ENCODE results near the gene IGF2R.

GRCh38 chr6:160034036-160034930 lies 65.4 kb downstream of the IGF2R start:
- TF ChIP-seq, protein P1, sequence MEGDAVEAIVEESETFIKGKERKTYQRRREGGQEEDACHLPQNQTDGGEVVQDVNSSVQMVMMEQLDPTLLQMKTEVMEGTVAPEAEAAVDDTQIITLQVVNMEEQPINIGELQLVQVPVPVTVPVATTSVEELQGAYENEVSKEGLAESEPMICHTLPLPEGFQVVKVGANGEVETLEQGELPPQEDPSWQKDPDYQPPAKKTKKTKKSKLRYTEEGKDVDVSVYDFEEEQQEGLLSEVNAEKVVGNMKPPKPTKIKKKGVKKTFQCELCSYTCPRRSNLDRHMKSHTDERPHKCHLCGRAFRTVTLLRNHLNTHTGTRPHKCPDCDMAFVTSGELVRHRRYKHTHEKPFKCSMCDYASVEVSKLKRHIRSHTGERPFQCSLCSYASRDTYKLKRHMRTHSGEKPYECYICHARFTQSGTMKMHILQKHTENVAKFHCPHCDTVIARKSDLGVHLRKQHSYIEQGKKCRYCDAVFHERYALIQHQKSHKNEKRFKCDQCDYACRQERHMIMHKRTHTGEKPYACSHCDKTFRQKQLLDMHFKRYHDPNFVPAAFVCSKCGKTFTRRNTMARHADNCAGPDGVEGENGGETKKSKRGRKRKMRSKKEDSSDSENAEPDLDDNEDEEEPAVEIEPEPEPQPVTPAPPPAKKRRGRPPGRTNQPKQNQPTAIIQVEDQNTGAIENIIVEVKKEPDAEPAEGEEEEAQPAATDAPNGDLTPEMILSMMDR (IDR thresholded peaks at IDR 0.05; ENCODE audit: low read depth, low read length), result no peak
- TF ChIP-seq EZH2phosphoT487 (IDR thresholded peaks at IDR 0.05; ENCODE audit: low read depth), result no peak
